ENCODE results near the gene PACRG. TPM values are rescaled to one million over a fixed set of nuclear protein-coding genes. Genes with fewer than 3 reads are reported as not detected.

PACRG gene
- total RNA-seq, 2 experiments from 2014 or later, result 0.78 TPM; not detected in 1

DNA sequence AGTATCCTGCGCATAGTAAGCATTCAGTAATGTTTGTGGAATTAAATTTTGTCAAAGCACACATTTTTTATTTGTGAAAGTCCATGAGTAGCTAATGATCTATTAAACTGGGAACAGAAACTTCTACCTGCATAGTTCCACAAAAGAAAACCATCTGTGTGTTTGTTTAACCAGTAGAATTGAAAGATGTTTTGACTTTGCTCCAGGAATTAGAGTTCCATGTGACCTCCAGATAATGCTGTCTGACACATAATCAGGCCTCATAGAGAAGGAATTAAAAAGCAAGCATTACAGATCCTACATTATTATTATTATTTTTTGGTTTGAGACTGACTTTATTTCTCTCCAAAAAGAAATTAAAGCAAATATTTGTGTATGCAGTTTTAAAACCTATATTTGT is 126.5 kb downstream of the PACRG start:
- DNase-seq (no peak), ATAC-seq (no peak)
- no peak overlapping the region for H3K27ac Mint-ChIP-seq
- H3K36me3 Mint-ChIP-seq (ENCODE audit: low read depth), result no peaks in the 10 kb centered on the region
- no peak overlapping the region for H3K4me3 Mint-ChIP-seq
- POLR2A ChIA-PET, result no interaction called here
- no peaks in the 10 kb centered on the region for H3K4me1 Mint-ChIP-seq (ENCODE audit: low read depth)
- no peaks in the 10 kb centered on the region for H3K27me3 Mint-ChIP-seq (ENCODE audit: low read depth)
- H3K9me3 Mint-ChIP-seq (ENCODE audit: insufficient read depth), result peaks cover 4% of the 10 kb centered on the region
- CTCF ChIA-PET, result no interaction called here

DNA sequence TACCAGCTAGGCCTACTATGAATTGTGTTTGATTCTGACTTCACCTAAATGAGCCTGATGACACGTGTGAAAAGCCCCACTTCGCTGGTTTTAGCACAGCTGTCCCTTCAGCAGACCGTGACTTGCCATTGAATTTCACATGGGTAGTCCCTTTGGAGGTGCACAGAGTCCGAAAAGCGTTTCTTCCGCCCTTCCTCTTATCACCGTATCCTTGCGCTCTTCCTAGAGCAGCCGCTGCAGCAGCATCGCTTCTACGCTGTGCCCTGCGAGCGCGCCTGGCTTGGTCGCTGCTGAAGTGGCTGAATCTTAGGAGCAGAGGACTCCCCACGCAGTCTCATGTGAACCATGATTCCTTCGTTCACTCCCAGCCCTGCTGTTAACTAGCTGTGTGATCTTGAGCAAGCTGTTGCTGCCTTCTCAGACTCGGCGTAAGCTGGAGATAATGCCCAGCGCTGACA is 127.0 kb downstream of the PACRG start:
- Mint-ChIP-seq H3K9me3 (ENCODE audit: insufficient read depth) (peaks cover 4% of the 10 kb centered on the region), H3K27ac (no peak overlapping the region), H3K27me3 (ENCODE audit: low read depth) (no peaks in the 10 kb centered on the region), H3K4me3 (no peak overlapping the region), H3K4me1 (ENCODE audit: low read depth) (no peaks in the 10 kb centered on the region), H3K36me3 (ENCODE audit: low read depth) (no peaks in the 10 kb centered on the region)
- CTCF ChIA-PET, result no interaction called here
- no peak for ATAC-seq
- DNase-seq, result no peak
- POLR2A ChIA-PET, result no interaction called here

DNA sequence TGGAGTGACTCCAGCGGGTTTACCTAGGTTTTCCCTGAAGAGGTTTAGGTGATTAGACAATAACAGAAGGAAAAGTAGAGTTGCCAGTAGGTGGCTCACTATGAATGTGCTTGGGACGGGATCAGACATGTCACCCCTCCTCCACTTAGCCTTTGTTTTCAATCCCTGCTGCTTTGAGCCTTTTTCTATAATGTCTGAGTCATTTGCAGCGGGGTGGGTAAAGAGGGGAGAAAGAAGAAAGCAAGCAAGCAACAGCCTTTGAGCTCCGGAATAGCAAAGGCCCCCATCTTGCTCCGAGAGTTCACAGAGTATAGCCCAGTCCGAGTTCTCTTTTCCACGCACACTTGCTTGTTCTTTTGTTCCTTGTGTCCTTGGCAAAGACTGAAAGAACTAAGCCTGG is 129.1 kb downstream of the PACRG start:
- CTCF ChIA-PET, result no interaction called here
- no peak overlapping the region for H3K27ac Mint-ChIP-seq
- ATAC-seq (no peak), DNase-seq (no peak)
- no peaks in the 10 kb centered on the region for H3K4me1 Mint-ChIP-seq (ENCODE audit: low read depth)
- POLR2A ChIA-PET, result no interaction called here
- peaks cover 4% of the 10 kb centered on the region for H3K9me3 Mint-ChIP-seq (ENCODE audit: insufficient read depth)
- no peaks in the 10 kb centered on the region for H3K36me3 Mint-ChIP-seq (ENCODE audit: low read depth)
- H3K27me3 Mint-ChIP-seq (ENCODE audit: low read depth), result no peaks in the 10 kb centered on the region
- H3K4me3 Mint-ChIP-seq, result no peak overlapping the region

DNA sequence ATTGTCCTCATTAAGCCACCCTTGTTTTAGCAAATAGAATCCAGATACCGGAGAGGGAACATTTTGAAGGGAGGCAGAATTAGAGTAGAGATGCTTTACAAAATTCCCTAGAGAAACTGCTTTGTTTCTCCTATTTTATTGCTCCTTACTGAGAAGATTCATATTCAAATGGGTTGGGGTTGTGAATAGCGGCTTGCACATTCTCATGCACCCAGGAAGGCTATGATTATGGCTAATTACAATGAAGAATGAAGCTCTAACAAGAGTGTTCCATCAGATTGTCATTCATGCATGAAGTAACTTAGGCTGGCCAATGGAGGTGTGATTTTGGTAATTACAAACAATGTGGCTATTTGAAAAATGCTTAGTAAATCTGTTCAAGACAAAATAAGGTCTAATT is 129.6 kb downstream of the PACRG start:
- H3K4me3 Mint-ChIP-seq, result no peak overlapping the region
- POLR2A ChIA-PET, result no interaction called here
- peaks cover 4% of the 10 kb centered on the region for H3K9me3 Mint-ChIP-seq (ENCODE audit: insufficient read depth)
- ATAC-seq (no peak), DNase-seq (no peak)
- no peak overlapping the region for H3K27ac Mint-ChIP-seq
- H3K27me3 Mint-ChIP-seq (ENCODE audit: low read depth), result no peaks in the 10 kb centered on the region
- CTCF ChIA-PET, result no interaction called here
- H3K36me3 Mint-ChIP-seq (ENCODE audit: low read depth), result no peaks in the 10 kb centered on the region
- no peaks in the 10 kb centered on the region for H3K4me1 Mint-ChIP-seq (ENCODE audit: low read depth)

DNA sequence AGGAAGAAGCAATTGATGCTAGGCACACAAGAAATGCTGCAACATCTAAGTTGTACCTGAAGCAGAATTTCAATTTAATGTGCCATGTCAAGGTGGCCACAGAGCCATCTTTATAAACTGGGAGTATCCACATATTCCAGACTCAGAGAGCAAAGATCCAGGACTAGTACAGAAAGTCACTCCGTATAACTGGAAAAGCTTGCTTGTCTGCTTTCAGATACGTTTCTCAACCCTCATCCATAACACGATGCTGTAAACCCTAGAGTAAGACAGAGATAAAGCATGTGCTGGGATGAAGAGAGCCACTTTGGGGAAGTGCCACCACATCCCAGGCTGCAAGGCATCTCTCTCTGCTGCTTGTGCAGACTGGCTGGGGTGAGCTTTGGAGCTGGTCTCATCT is 134.7 kb downstream of the PACRG start:
- ATAC-seq (no peak), DNase-seq (no peak)
- Mint-ChIP-seq H3K27me3 (ENCODE audit: low read depth) (no peaks in the 10 kb centered on the region), H3K4me1 (ENCODE audit: low read depth) (no peaks in the 10 kb centered on the region), H3K36me3 (ENCODE audit: low read depth) (no peaks in the 10 kb centered on the region), H3K4me3 (no peak overlapping the region), H3K27ac (no peak overlapping the region), H3K9me3 (ENCODE audit: insufficient read depth) (peaks cover 4% of the 10 kb centered on the region)
- CTCF ChIA-PET, result no interaction called here
- POLR2A ChIA-PET, result no interaction called here

DNA sequence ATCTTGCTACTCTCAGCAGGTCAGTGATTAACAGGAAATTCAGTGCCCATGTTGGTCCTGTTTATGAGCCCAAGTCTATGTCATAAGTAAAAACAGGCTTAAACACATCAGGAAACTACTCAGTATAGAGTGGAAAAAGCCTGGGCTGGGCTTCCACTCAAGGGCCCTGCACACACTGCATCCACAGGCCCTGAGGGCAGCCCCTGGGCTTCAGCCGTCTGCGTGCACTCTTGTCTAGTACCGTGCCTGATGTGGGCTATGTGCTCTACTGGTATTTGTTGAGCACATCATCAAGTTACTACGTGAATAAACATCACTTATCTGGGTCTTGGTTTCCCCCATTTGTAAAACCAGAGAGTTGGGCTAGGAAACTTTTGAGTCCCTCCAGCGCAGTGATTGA is 135.2 kb downstream of the PACRG start:
- Mint-ChIP-seq H3K36me3 (ENCODE audit: low read depth) (no peaks in the 10 kb centered on the region), H3K9me3 (ENCODE audit: insufficient read depth) (peaks cover 4% of the 10 kb centered on the region), H3K4me1 (ENCODE audit: low read depth) (no peaks in the 10 kb centered on the region), H3K27ac (no peak overlapping the region), H3K27me3 (ENCODE audit: low read depth) (no peaks in the 10 kb centered on the region), H3K4me3 (no peak overlapping the region)
- CTCF ChIA-PET, result no interaction called here
- ATAC-seq (no peak), DNase-seq (no peak)
- POLR2A ChIA-PET, result no interaction called here

DNA sequence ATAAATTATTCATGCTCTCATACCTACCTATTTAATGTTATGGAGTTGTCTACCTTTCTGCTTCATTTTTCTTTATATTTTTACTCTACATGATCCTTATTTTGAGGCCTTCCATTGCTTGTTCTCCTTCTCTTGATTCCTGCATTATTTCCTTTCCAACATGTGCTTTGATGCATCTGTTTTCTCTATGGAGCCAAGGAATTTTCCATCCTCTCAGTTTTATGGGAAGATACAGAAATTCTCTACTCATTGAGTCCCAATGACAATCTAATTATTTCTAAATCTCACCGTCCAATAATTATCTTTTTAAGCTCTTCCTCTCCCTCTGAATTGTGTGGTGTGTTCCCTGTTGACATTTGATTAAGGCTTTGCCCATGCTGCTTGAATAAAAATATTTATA is 136.0 kb downstream of the PACRG start:
- Mint-ChIP-seq H3K27ac (no peak overlapping the region), H3K4me3 (no peak overlapping the region)
- POLR2A ChIA-PET, result no interaction called here

DNA sequence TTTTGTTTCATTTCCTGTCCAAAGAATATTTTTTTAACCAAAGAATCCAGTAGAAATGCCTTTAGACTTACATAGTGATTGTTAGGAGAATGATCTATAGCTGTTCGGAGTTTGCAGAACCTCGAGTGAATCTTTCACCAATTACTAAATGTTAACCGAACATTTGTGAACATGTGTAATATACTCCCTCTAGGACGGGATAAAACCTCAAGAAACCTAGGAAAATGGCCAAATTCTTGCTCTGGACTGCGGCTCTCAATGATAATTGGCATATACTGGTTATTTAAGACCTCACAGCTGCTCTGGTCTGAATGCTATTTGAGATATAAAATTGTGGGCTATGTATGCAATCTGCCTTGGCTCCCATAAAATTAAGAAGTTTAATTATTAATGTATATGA is 137.1 kb downstream of the PACRG start:
- Mint-ChIP-seq H3K9me3 (ENCODE audit: insufficient read depth) (no peaks in the 10 kb centered on the region), H3K4me1 (ENCODE audit: low read depth) (no peaks in the 10 kb centered on the region), H3K27ac (no peak overlapping the region), H3K36me3 (ENCODE audit: low read depth) (no peaks in the 10 kb centered on the region), H3K4me3 (no peak overlapping the region), H3K27me3 (ENCODE audit: low read depth) (no peaks in the 10 kb centered on the region)
- ChIA-PET CTCF (no interaction called here), POLR2A (no interaction called here)
- ATAC-seq, result no peak
- DNase-seq, result no peak

More for the DNA sequence above, 136.0 kb downstream of the PACRG start:
- Mint-ChIP-seq H3K27me3 (ENCODE audit: low read depth) (no peaks in the 10 kb centered on the region), H3K4me1 (ENCODE audit: low read depth) (no peaks in the 10 kb centered on the region), H3K9me3 (ENCODE audit: insufficient read depth) (peaks cover 4% of the 10 kb centered on the region), H3K36me3 (ENCODE audit: low read depth) (no peaks in the 10 kb centered on the region)
- CTCF ChIA-PET, result no interaction called here
- ATAC-seq (no peak), DNase-seq (no peak)

DNA sequence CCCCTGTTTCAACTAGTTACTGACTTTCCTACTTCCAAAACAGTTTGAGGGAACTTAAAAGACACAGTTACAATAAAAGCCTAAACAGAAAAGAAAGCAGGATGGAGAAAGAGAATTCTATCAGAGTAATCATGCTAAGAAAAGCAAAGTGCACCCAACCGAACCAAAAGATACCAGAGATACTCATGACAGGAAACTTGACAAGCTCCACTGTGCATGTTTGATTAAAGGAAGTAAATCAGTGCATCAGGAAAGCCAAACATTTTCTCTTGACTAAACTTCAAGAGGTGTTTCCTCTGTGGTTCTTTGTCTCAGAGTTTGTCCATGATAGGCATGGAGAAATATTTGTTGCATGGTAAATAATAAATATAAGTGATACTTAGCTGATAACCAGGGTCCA is 138.9 kb downstream of the PACRG start:
- DNase-seq, result no peak
- H3K27ac Mint-ChIP-seq, result no peak overlapping the region
- POLR2A ChIA-PET, result no interaction called here
- no peaks in the 10 kb centered on the region for H3K27me3 Mint-ChIP-seq (ENCODE audit: low read depth)
- no peak for ATAC-seq
- H3K4me3 Mint-ChIP-seq, result no peak overlapping the region
- CTCF ChIA-PET, result no interaction called here
- no peaks in the 10 kb centered on the region for H3K9me3 Mint-ChIP-seq (ENCODE audit: insufficient read depth)
- H3K4me1 Mint-ChIP-seq (ENCODE audit: low read depth), result no peaks in the 10 kb centered on the region
- H3K36me3 Mint-ChIP-seq (ENCODE audit: low read depth), result no peaks in the 10 kb centered on the region

DNA sequence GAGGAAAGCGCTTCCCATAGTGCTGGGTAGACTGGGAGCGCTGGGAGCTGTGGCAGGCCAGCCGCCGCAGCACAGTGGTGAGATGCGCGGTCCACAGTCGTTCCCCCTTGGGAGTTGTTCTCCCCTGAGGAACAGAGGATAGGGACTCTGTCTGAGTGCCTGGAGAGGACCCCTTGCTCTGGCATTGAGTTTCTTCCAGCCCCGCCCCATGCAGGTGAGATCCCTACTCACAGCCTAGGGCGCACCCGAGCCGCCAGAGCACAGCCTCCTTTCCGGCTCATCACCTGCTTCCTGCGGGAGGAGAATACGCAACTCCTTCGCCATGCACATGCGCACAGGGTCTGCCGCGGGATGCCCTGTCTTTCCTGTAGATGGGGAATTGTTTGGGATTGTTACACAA is 140.6 kb downstream of the PACRG start:
- H3K4me3 Mint-ChIP-seq, result no peak overlapping the region
- H3K27ac Mint-ChIP-seq, result no peak overlapping the region
- ChIA-PET CTCF (no interaction called here), POLR2A (no interaction called here)
- DNase-seq, result no peak
- H3K27me3 Mint-ChIP-seq (ENCODE audit: low read depth), result no peaks in the 10 kb centered on the region
- no peak for ATAC-seq
- H3K4me1 Mint-ChIP-seq (ENCODE audit: low read depth), result no peaks in the 10 kb centered on the region
- H3K9me3 Mint-ChIP-seq (ENCODE audit: insufficient read depth), result no peaks in the 10 kb centered on the region
- no peaks in the 10 kb centered on the region for H3K36me3 Mint-ChIP-seq (ENCODE audit: low read depth)

DNA sequence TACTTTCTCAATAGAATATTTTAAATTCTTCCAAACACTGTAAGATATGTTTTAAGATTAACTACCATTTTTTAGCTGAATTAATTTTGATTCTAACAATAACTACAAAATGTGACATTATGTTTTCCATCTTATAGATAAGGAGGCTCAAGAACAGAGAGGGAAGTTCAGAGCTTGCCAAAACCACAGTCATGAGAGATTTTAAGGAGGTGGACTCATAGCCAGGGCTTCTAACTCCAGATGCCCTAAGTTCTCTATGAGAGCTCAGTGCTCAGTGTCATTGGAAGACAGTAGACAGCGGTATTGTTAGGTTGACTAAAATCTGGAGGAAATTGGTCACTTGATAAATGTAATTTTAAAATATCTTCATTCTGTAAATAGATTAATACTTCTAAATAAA is 144.2 kb downstream of the PACRG start:
- ChIA-PET POLR2A (no interaction called here), CTCF (no interaction called here)
- ATAC-seq, result no peak
- H3K9me3 Mint-ChIP-seq (ENCODE audit: insufficient read depth), result peaks cover 3% of the 10 kb centered on the region
- no peak for DNase-seq
- H3K36me3 Mint-ChIP-seq (ENCODE audit: low read depth), result no peaks in the 10 kb centered on the region
- no peak overlapping the region for H3K27ac Mint-ChIP-seq
- H3K27me3 Mint-ChIP-seq (ENCODE audit: low read depth), result no peaks in the 10 kb centered on the region
- H3K4me3 Mint-ChIP-seq, result no peak overlapping the region
- H3K4me1 Mint-ChIP-seq (ENCODE audit: low read depth), result no peaks in the 10 kb centered on the region

DNA sequence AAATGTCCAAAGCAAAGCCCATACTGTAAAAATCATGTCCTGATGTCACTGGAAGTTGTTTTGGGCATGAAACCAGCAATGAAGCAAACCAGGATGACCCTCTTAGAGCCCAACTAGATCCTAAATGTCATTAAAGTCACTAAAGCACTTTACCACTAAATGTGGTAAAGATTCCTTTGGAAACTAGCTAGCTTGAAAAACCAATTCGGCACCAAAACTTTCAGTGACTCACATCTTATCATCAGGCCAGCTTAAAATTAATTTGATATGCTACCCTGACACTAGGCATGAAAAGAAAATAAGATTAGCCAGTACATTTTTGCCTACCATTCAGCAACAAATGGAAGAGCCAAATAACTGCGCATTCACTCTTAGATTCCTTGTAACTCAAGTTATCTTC is 145.8 kb downstream of the PACRG start:
- no peak for ATAC-seq
- CTCF ChIA-PET, result no interaction called here

DNA sequence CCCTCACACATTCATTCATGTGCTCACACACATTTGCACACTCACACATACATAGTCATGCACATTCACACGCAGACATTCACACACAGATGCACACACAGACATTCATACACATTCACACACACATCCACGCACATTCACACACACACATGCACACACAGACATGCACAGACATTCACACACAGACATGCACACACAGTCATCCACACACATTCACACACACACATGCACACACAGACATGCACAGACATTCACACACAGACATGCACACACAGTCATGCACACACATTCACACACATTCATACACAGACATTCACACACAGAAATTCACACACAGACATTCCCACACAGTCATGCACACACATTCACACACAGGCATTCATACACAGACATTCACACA is 147.3 kb downstream of the PACRG start:
- CTCF ChIA-PET, result no interaction called here
- Mint-ChIP-seq H3K27ac (no peak overlapping the region), H3K9me3 (ENCODE audit: insufficient read depth) (peaks cover 3% of the 10 kb centered on the region), H3K4me3 (no peak overlapping the region), H3K4me1 (ENCODE audit: low read depth) (no peaks in the 10 kb centered on the region), H3K27me3 (ENCODE audit: low read depth) (no peaks in the 10 kb centered on the region), H3K36me3 (ENCODE audit: low read depth) (no peaks in the 10 kb centered on the region)
- DNase-seq (no peak), ATAC-seq (no peak)
- POLR2A ChIA-PET, result no interaction called here

More for the DNA sequence above, 145.8 kb downstream of the PACRG start:
- no peak overlapping the region for H3K4me3 Mint-ChIP-seq
- no peak for DNase-seq
- no peaks in the 10 kb centered on the region for H3K36me3 Mint-ChIP-seq (ENCODE audit: low read depth)
- no peaks in the 10 kb centered on the region for H3K27me3 Mint-ChIP-seq (ENCODE audit: low read depth)
- no peak overlapping the region for H3K27ac Mint-ChIP-seq
- POLR2A ChIA-PET, result no interaction called here
- peaks cover 3% of the 10 kb centered on the region for H3K9me3 Mint-ChIP-seq (ENCODE audit: insufficient read depth)
- no peaks in the 10 kb centered on the region for H3K4me1 Mint-ChIP-seq (ENCODE audit: low read depth)

Measured in activated CD8-positive, alpha-beta T cell treated with anti-CD3 and anti-CD28 coated beads, Interleukin-2, amount 10 ng/mL, durations not matched to agents 7 days and 5 days (primary cell).